COR-L47 (cell line): ENCODE data around the gene NECAB3.
"Not testable (repeated sequence)": the region's sequence is repeated elsewhere in the genome, so short reads cannot be mapped to it uniquely, and the experiment has no call there.

Source experiments
- DNase-seq: peaks from one replicate; lab custom pipeline; 2025; lab: John Stamatoyannopoulos, UW

NECAB3 gene

GRCh38 chr20:33648396-33649004 lies 25.7 kb downstream of the NECAB3 start:
- DNase-seq = no peak

- no peak for DNase-seq
Measured at GRCh38 chr20:33647603-33648395, 26.4 kb downstream of the NECAB3 start.

GRCh38 chr20:33646959-33647602 lies 27.1 kb downstream of the NECAB3 start:
- DNase-seq = not testable (repeated sequence)

- DNase-seq = no peak
Measured at GRCh38 chr20:33646191-33646590, 28.0 kb downstream of the NECAB3 start.

GRCh38 chr20:33645396-33645795 lies 28.8 kb downstream of the NECAB3 start:
- DNase-seq = no peak

GRCh38 chr20:33645072-33645358 lies 29.2 kb downstream of the NECAB3 start:
- no peak for DNase-seq

GRCh38 chr20:33644313-33645071 lies 29.7 kb downstream of the NECAB3 start:
- DNase-seq = no peak

- DNase-seq = no peak
Measured at GRCh38 chr20:33640287-33640686, 33.9 kb downstream of the NECAB3 start.

- no peak for DNase-seq
Measured at GRCh38 chr20:33636776-33637175, 37.5 kb downstream of the NECAB3 start.

GRCh38 chr20:33635341-33635740 lies 38.9 kb downstream of the NECAB3 start:
- DNase-seq = no peak

GRCh38 chr20:33631910-33632309 lies 42.3 kb downstream of the NECAB3 start:
- DNase-seq = not testable (repeated sequence)

- DNase-seq = no peak
Measured at GRCh38 chr20:33630507-33630906, 43.7 kb downstream of the NECAB3 start.

- no peak for DNase-seq
Measured at GRCh38 chr20:33629979-33630378, 44.2 kb downstream of the NECAB3 start.

GRCh38 chr20:33629533-33629932 lies 44.7 kb downstream of the NECAB3 start:
- no peak for DNase-seq

- no peak for DNase-seq
Measured at GRCh38 chr20:33627577-33628216, 46.5 kb downstream of the NECAB3 start.

GRCh38 chr20:33626190-33626589 lies 48.0 kb downstream of the NECAB3 start:
- no peak for DNase-seq

GRCh38 chr20:33624399-33624798 lies 49.8 kb downstream of the NECAB3 start:
- DNase-seq = no peak

GRCh38 chr20:33622705-33623365 lies 51.4 kb downstream of the NECAB3 start:
- DNase-seq = no peak

- no peak for DNase-seq
Measured at GRCh38 chr20:33621717-33622400, 52.4 kb downstream of the NECAB3 start.

- DNase-seq = no peak
Measured at GRCh38 chr20:33612001-33612400, 62.2 kb downstream of the NECAB3 start.

- no peak for DNase-seq
Measured at GRCh38 chr20:33611106-33611505, 63.1 kb downstream of the NECAB3 start.
